ENCODE measurements around the gene KATNAL1.
A peak's percentile ranks its signal among the peaks of the same experiment; 100 is the strongest.

Gene KATNAL1

DNA sequence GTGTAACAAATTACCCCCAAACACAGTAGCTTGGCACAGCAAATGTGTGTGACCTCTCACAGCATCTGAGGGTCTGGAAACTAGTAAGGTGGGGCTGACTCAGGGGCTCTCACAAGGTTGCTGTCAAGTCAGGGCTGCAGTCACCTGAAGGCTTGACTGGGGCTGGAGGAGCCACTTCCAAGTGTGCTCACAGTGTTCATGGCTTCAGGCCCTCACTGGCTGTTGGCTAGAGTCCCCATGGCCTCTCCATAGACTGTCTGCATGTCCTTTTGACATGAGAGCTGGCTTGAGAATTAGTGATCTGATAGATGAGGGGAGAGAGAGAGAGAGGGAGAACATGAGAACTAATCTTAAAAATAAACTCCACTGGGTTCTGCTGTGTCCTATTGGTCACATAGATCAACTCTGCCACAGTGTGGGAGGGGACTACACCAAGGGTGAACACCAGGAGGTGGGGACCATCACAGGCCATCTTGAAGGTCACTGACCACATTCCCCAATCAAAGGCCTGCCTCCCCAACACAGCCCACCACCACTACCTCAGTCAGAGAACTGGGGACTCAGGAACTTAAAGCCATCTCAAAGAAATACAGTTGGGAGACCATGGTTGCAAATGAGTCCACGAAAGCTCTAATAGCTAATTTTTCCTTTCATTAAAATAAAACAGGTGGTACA lies 38.2 kb upstream of the KATNAL1 start:
- WGBS, 2 experiments (ENCODE audit: insufficient coverage in 2 of 2) = no CpG with 5 or more reads among the region's 1 CpG
- Histone ChIP-seq H3K27ac (ENCODE audit: low read depth, low read length, severe bottlenecking) (no peak overlapping the region), H3K9me3 (ENCODE audit: control insufficient read depth, low read length) (no peaks in the 10 kb centered on the region), H3K4me1 (ENCODE audit: control insufficient read depth, insufficient read depth, low read length, poor library complexity, severe bottlenecking) (peaks cover 9% of the 10 kb centered on the region), H3K36me3 (ENCODE audit: control insufficient read depth, insufficient read depth, low read length) (no peaks in the 10 kb centered on the region), H3K4me3 (ENCODE audit: extremely low read depth, insufficient read depth, low read length, poor library complexity, severe bottlenecking) (no peak overlapping the region)

DNA sequence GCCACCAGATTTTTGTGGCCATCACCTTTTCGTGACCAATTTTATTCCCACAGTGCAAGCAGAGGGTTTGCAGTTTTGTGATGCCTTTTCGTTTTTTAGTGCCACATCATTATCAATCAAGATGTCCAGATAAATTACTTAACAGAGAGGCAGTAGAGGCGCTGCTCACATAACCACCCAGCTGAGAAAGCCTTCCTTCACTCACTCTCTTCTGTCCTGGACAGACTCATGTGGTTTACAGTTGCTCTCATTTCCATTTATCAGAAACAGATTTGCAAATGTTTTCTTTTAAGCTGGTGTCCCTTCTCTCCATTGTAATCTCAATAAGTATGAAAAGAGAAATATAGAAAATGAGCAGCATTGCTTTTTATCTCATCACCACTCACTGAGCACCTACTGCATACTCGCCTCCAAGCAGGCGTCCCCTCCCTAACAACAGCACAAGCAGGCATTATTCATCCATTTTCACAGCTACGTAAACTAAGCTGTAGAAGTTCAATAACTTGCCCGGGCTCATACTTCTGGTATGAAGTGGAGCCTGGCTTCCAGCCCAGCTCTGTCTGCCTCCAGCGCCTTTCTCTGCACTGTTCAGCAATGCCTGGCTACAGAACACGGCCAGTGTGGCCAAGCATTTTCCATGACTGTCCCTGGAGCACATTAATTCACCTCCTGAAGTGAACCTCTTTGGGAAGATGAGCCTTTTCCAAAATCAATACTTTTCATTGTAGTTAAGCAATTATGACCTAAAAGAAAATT lies 34.6 kb upstream of the KATNAL1 start:
- peaks cover 32% of the 10 kb centered on the region for H3K4me1 ChIP-seq (ENCODE audit: control insufficient read depth, insufficient read depth, low read length, poor library complexity, severe bottlenecking)
- no peak overlapping the region for H3K27ac ChIP-seq (ENCODE audit: low read depth, low read length, severe bottlenecking)
- no peaks in the 10 kb centered on the region for H3K9me3 ChIP-seq (ENCODE audit: control insufficient read depth, low read length)
- no peaks in the 10 kb centered on the region for H3K36me3 ChIP-seq (ENCODE audit: control insufficient read depth, insufficient read depth, low read length)
- WGBS, 2 experiments (ENCODE audit: insufficient coverage in 2 of 2) = 96% methylated on average over 9 of the region's 9 CpGs
- no peak overlapping the region for H3K4me3 ChIP-seq (ENCODE audit: extremely low read depth, insufficient read depth, low read length, poor library complexity, severe bottlenecking)

DNA sequence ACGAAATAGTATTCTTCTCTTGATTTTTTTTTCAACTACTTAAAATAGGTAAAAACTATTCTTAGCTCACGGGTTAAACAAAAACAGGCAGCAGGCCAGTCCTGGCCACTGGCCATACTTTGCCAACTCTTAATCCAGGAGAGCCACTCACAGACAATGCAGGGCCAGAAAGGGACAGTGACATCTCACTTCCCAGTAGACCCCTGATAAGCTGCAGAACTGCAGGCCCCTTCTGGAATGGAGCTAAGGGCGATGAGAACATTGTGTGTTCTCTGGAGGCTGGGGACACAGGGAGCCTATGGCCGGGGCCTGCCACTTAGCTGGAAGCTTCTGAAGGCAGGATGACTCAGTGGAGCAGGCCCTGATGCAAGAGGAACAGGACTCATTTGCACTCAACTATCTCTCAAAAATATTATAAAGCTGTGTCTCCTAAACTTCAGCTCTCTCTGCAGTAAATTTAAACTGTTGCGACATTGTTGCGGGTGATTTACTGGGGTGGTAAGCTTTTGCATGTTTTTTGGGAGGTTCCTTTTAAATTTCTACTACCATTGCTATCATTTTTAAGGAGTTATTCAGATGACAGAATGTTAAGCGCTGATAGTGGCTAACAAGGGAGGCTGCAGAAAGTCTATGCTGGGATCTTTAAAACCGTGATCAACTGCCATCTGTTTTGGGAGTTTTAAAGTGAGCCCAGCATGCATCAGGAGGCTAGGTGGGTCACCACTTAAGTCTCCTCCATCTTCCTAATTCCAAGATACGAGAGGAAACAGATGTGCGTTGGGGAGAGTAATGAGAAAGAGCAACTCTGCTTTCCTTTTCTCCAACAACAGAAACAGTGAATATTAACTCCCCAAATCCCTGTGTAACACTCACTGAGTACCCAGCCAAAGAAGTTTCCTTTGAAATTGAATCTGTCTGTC lies 33.2 kb upstream of the KATNAL1 start:
- H3K36me3 ChIP-seq (ENCODE audit: control insufficient read depth, insufficient read depth, low read length) = no peaks in the 10 kb centered on the region
- 80 to 81% methylated on average over 1 to 6 of the region's 10 CpGs for WGBS, 2 experiments (ENCODE audit: insufficient coverage in 2 of 2)
- no peak overlapping the region for H3K4me3 ChIP-seq (ENCODE audit: extremely low read depth, insufficient read depth, low read length, poor library complexity, severe bottlenecking)
- peaks cover 32% of the 10 kb centered on the region for H3K4me1 ChIP-seq (ENCODE audit: control insufficient read depth, insufficient read depth, low read length, poor library complexity, severe bottlenecking)
- H3K9me3 ChIP-seq (ENCODE audit: control insufficient read depth, low read length) = no peaks in the 10 kb centered on the region
- peak overlapping the region; percentile 85 for H3K27ac ChIP-seq (ENCODE audit: low read depth, low read length, severe bottlenecking)

DNA sequence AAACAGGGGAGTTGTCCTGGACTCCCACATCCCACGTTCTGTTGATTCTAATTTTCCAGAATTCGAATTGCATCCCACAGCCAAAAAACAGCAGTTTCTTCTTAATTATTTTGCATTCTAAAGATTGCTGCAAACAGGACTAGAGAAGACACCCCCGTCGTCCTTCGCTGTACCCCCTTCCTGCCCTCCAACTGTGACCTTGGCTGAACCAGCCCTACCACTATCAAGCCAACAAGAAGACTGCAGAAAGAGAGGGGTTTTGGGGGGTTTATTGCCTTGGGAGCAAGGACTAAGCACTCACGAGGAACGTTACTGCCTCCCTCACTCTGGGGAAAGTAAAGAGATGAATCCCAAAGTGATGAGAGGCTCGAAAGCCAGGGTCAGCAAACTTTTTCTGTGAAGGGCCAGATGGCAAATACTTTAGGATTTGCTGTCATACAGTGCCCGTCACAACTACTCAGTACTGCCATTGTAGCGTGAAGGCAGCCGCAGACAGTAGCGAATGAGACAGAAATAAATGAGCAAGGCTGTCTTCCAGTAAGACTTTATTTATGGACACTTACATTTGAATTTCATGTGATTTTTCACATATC lies 32.5 kb upstream of the KATNAL1 start:
- peak overlapping the region; percentile 85 for H3K27ac ChIP-seq (ENCODE audit: low read depth, low read length, severe bottlenecking)
- peaks cover 32% of the 10 kb centered on the region for H3K4me1 ChIP-seq (ENCODE audit: control insufficient read depth, insufficient read depth, low read length, poor library complexity, severe bottlenecking)
- 91 to 93% methylated on average over 6 to 8 of the region's 12 CpGs for WGBS, 2 experiments (ENCODE audit: insufficient coverage in 2 of 2)
- no peak overlapping the region for H3K4me3 ChIP-seq (ENCODE audit: extremely low read depth, insufficient read depth, low read length, poor library complexity, severe bottlenecking)
- H3K36me3 ChIP-seq (ENCODE audit: control insufficient read depth, insufficient read depth, low read length) = no peaks in the 10 kb centered on the region
- H3K9me3 ChIP-seq (ENCODE audit: control insufficient read depth, low read length) = no peaks in the 10 kb centered on the region

DNA sequence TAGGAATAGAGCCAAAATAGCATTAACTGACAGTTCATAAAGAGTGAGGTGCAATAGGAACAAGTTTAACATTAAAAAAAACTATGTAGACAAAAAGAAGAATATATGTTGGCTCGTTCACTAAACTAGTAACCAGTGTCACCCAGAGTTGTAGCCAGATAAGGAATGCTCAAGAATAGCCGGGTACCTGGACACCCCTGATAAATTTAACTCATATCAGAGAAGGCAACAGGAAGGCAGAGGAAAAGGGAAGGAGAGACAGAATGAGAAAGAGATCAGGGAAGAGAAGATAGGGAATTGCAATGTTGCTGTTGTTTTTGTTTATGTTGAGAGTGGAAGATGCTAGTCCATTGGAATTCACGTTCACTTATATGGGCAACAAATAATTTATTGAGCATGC lies 31.6 kb upstream of the KATNAL1 start:
- H3K36me3 ChIP-seq (ENCODE audit: control insufficient read depth, insufficient read depth, low read length) = no peaks in the 10 kb centered on the region
- no peak overlapping the region for H3K27ac ChIP-seq (ENCODE audit: low read depth, low read length, severe bottlenecking)
- H3K9me3 ChIP-seq (ENCODE audit: control insufficient read depth, low read length) = no peaks in the 10 kb centered on the region
- 96 to 100% methylated on average over 1 to 3 of the region's 3 CpGs for WGBS, 2 experiments (ENCODE audit: insufficient coverage in 2 of 2)
- peaks cover 32% of the 10 kb centered on the region for H3K4me1 ChIP-seq (ENCODE audit: control insufficient read depth, insufficient read depth, low read length, poor library complexity, severe bottlenecking)
- no peak overlapping the region for H3K4me3 ChIP-seq (ENCODE audit: extremely low read depth, insufficient read depth, low read length, poor library complexity, severe bottlenecking)

DNA sequence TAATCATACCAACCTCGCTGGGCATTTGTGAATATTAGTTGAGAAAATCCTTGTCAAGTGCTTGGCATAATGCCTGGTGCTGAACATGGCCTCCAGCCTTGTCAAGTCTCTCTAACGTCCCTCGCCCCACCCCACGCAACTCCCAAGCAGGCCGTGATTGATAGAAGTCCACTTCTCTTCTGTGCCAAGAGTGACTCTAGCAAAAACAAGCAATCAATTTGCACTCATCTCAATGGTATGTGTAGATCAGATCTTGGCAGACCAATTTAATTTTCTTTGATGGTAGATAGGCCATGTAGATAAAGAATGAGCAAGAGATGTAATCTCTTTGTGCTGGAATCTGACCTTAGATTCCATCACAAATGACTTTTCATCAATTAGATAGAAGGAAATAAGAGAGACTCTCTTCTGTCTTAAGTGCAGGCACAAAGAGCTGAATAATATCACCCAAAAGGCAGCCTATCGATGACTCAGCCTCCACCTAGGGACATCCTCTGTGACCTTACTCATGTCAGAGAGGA lies 31.0 kb upstream of the KATNAL1 start:
- Histone ChIP-seq H3K4me3 (ENCODE audit: extremely low read depth, insufficient read depth, low read length, poor library complexity, severe bottlenecking) (no peak overlapping the region), H3K9me3 (ENCODE audit: control insufficient read depth, low read length) (no peaks in the 10 kb centered on the region), H3K27ac (ENCODE audit: low read depth, low read length, severe bottlenecking) (no peak overlapping the region), H3K36me3 (ENCODE audit: control insufficient read depth, insufficient read depth, low read length) (no peaks in the 10 kb centered on the region), H3K4me1 (ENCODE audit: control insufficient read depth, insufficient read depth, low read length, poor library complexity, severe bottlenecking) (peaks cover 32% of the 10 kb centered on the region)
- 91 to 92% methylated on average over 5 to 6 of the region's 6 CpGs for WGBS, 2 experiments (ENCODE audit: insufficient coverage in 2 of 2)

DNA sequence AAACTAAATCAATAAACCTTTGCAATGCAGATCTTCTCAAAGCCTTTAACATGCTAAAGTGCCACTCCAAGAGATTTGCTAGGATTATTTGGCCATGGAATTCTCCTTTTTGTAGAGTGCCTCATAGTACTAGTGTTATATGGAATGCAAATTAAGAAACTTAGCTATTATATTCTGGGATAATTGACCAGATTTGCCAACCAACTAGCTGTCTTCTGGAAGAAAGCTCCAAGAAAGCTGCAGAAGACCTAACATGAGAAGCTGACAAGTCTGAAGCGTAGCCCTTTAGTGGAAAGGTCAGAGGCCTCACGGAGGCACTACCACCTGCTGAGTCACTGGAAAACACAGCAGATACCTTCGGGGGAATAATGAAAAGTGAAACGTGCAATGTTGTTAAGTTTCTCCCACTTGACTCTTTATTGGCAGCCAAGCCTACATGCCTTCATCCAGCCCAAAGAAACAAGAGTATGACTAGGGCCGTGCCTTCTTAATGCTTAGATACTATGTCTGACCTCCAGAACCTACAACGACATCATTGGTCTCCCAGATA lies 29.8 kb upstream of the KATNAL1 start:
- no peak overlapping the region for H3K4me3 ChIP-seq (ENCODE audit: extremely low read depth, insufficient read depth, low read length, poor library complexity, severe bottlenecking)
- H3K4me1 ChIP-seq (ENCODE audit: control insufficient read depth, insufficient read depth, low read length, poor library complexity, severe bottlenecking) = peaks cover 32% of the 10 kb centered on the region
- WGBS, 2 experiments (ENCODE audit: insufficient coverage in 2 of 2) = 67 to 77% methylated on average over 4 to 5 of the region's 6 CpGs
- H3K27ac ChIP-seq (ENCODE audit: low read depth, low read length, severe bottlenecking) = no peak overlapping the region
- H3K36me3 ChIP-seq (ENCODE audit: control insufficient read depth, insufficient read depth, low read length) = no peaks in the 10 kb centered on the region
- no peaks in the 10 kb centered on the region for H3K9me3 ChIP-seq (ENCODE audit: control insufficient read depth, low read length)

DNA sequence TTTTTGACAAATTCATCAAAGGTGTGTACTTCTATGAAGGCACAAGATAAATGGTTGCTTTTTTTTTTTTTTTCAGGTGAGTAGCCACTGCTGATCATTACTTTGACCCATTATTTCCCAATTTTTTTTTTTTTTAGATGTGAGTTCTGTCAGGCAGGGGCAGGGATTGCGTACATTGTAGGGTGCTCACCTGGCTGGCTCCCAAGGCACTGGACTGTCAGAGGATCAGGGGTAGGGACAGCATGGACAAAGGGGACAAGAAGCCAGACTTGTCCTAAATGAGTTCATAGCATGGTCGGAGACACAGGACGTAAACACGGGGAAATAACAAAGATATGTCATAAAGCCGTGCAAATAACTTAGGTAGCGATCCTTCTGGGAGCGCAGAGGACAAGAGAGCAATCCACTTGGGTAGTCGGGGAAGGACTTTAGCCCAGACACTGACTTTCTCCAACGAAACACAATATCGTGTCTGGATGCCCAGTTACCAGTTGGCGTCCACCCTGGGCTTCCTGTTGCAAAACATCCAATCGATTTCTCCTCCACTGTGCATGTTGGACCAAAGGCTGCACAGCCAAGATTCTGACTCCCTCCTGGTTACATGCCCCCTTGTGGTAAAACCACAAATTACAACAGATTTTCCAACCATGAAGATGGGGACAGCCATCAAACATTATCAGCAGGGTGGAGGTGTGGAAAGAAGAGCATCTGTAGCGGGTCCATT lies 27.5 kb upstream of the KATNAL1 start:
- Histone ChIP-seq H3K4me1 (ENCODE audit: control insufficient read depth, insufficient read depth, low read length, poor library complexity, severe bottlenecking) (peaks cover 15% of the 10 kb centered on the region), H3K4me3 (ENCODE audit: extremely low read depth, insufficient read depth, low read length, poor library complexity, severe bottlenecking) (no peak overlapping the region), H3K36me3 (ENCODE audit: control insufficient read depth, insufficient read depth, low read length) (no peaks in the 10 kb centered on the region), H3K9me3 (ENCODE audit: control insufficient read depth, low read length) (no peaks in the 10 kb centered on the region), H3K27ac (ENCODE audit: low read depth, low read length, severe bottlenecking) (no peak overlapping the region)
- WGBS, 2 experiments (ENCODE audit: insufficient coverage in 2 of 2) = 93 to 95% methylated on average over 13 of the region's 13 CpGs

DNA sequence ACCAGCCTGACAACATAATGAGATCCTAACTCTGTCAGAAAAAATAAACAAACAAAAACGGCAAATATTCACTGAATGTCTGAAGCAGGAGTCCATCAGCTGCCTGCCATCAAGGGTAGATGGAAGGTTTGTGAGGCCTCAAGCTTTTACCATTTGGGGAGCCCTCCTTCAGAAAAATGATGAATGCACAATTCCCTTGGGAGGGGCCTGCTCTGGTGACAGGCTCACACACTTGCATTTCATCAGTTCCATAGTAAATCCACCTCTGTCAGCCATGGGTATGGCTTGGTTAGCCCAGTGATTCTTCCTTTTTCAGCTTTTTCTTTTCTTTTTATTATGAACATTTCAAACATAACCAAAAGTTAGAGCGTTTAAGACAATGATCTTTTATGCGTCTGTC lies 26.3 kb upstream of the KATNAL1 start:
- WGBS, 2 experiments (ENCODE audit: insufficient coverage in 2 of 2) = 90 to 96% methylated on average over 2 to 3 of the region's 3 CpGs
- Histone ChIP-seq H3K4me1 (ENCODE audit: control insufficient read depth, insufficient read depth, low read length, poor library complexity, severe bottlenecking) (peaks cover 9% of the 10 kb centered on the region), H3K27ac (ENCODE audit: low read depth, low read length, severe bottlenecking) (no peak overlapping the region), H3K4me3 (ENCODE audit: extremely low read depth, insufficient read depth, low read length, poor library complexity, severe bottlenecking) (no peak overlapping the region), H3K36me3 (ENCODE audit: control insufficient read depth, insufficient read depth, low read length) (no peaks in the 10 kb centered on the region), H3K9me3 (ENCODE audit: control insufficient read depth, low read length) (no peaks in the 10 kb centered on the region)
